GM20431 (cell line): ENCODE measurements around the gene CUBN.

Experiments
- in situ Hi-C: fragments of 300-500 bp; cut with MseI, MboI; formaldehyde crosslinking; loops from one replicate; pipeline ENCODE4 v1.15.0; 2020; ENCODE audit warnings: low sequenced_read_pairs; ENCODE audit not compliant: unreplicated experiment

CUBN gene

GRCh38 chr10:17129741-17130140 is at the start of gene CUBN:
Gene CUBN (minus strand): TSS chr10:17129811. CDS start chr10:17129765, 46 bp downstream.
- in situ Hi-C loops, result no loop called here

- in situ Hi-C loops, result no loop called here
These were observed 49.4 kb upstream of the CUBN start for GRCh38 chr10:17179002-17179401.

GRCh38 chr10:17178006-17178405 is 48.4 kb upstream of the CUBN start:
- in situ Hi-C loops, result no loop called here

GRCh38 chr10:17177014-17177413 is 47.4 kb upstream of the CUBN start:
- in situ Hi-C loops, result no loop called here

- in situ Hi-C loops, result no loop called here
These were observed 46.5 kb upstream of the CUBN start for GRCh38 chr10:17176091-17176490.

- in situ Hi-C loops, result no loop called here
These were observed 45.9 kb upstream of the CUBN start for GRCh38 chr10:17175551-17175950.

GRCh38 chr10:17174626-17175025 is 45.0 kb upstream of the CUBN start:
- in situ Hi-C loops, result no loop called here

- in situ Hi-C loops, result no loop called here
These were observed 41.6 kb upstream of the CUBN start for GRCh38 chr10:17171141-17171641.

- in situ Hi-C loops, result no loop called here
These were observed 40.2 kb upstream of the CUBN start for GRCh38 chr10:17169803-17170202.

- in situ Hi-C loops, result no loop called here
These were observed 37.1 kb upstream of the CUBN start for GRCh38 chr10:17166699-17167098.

- in situ Hi-C loops, result no loop called here
These were observed 33.2 kb upstream of the CUBN start for GRCh38 chr10:17162828-17163227.

GRCh38 chr10:17161775-17162174 is 32.2 kb upstream of the CUBN start:
- in situ Hi-C loops, result no loop called here

- in situ Hi-C loops, result no loop called here
These were observed 27.4 kb upstream of the CUBN start for GRCh38 chr10:17157024-17157423.

GRCh38 chr10:17155826-17156225 is 26.2 kb upstream of the CUBN start:
- in situ Hi-C loops, result no loop called here

- in situ Hi-C loops, result no loop called here
These were observed 24.5 kb upstream of the CUBN start for GRCh38 chr10:17154116-17154515.

- in situ Hi-C loops, result no loop called here
These were observed 23.7 kb upstream of the CUBN start for GRCh38 chr10:17153321-17153720.

GRCh38 chr10:17151716-17152115 is 22.1 kb upstream of the CUBN start:
- in situ Hi-C loops, result no loop called here

GRCh38 chr10:17147884-17148489 is 18.4 kb upstream of the CUBN start:
- in situ Hi-C loops, result no loop called here

- in situ Hi-C loops, result no loop called here
These were observed 17.3 kb upstream of the CUBN start for GRCh38 chr10:17146892-17147291.

- in situ Hi-C loops, result no loop called here
These were observed 15.6 kb upstream of the CUBN start for GRCh38 chr10:17145239-17145638.

GRCh38 chr10:17144757-17145156 is 15.1 kb upstream of the CUBN start:
- in situ Hi-C loops, result no loop called here

GRCh38 chr10:17144032-17144431 is 14.4 kb upstream of the CUBN start:
- in situ Hi-C loops, result no loop called here
